HG02763 (cell line): ENCODE measurements around the gene TRIM45.
A peak's percentile ranks its signal among the peaks of the same experiment; 100 is the strongest.
"Not testable (repeated sequence)": the region's sequence is repeated elsewhere in the genome, so short reads cannot be mapped to it uniquely, and the experiment has no call there.

ENCODE experiments used
- ATAC-seq: cut with Tn5 transposase; IDR thresholded peaks from one replicate; pipeline ENCODE4 v1.9.1; 2021; ENCODE audit warnings: mild to moderate bottlenecking, moderate library complexity; ENCODE audit not compliant: unreplicated experiment

TRIM45 gene

GRCh38 chr1:117104986-117105385 lies 16.6 kb downstream of the TRIM45 start:
- no peak for ATAC-seq

GRCh38 chr1:117101858-117102257 lies 19.7 kb downstream of the TRIM45 start:
- not testable (repeated sequence) for ATAC-seq

GRCh38 chr1:117101334-117101733 lies 20.2 kb downstream of the TRIM45 start:
- no peak for ATAC-seq

- peak; percentile 88 for ATAC-seq
Observed at GRCh38 chr1:117098287-117098890, 23.2 kb downstream of the TRIM45 start.

GRCh38 chr1:117097443-117097842 lies 24.1 kb downstream of the TRIM45 start:
- no peak for ATAC-seq

GRCh38 chr1:117096951-117097408 lies 24.6 kb downstream of the TRIM45 start:
- no peak for ATAC-seq

GRCh38 chr1:117094841-117095604 lies 26.5 kb downstream of the TRIM45 start:
- no peak for ATAC-seq

GRCh38 chr1:117093870-117094621 lies 27.5 kb downstream of the TRIM45 start:
- peak; percentile 48 for ATAC-seq

GRCh38 chr1:117093091-117093534 lies 28.4 kb downstream of the TRIM45 start:
- no peak for ATAC-seq

- ATAC-seq: no peak
Observed at GRCh38 chr1:117092594-117092993, 29.0 kb downstream of the TRIM45 start.

- ATAC-seq: no peak
Observed at GRCh38 chr1:117089996-117090395, 31.6 kb downstream of the TRIM45 start.

DNA sequence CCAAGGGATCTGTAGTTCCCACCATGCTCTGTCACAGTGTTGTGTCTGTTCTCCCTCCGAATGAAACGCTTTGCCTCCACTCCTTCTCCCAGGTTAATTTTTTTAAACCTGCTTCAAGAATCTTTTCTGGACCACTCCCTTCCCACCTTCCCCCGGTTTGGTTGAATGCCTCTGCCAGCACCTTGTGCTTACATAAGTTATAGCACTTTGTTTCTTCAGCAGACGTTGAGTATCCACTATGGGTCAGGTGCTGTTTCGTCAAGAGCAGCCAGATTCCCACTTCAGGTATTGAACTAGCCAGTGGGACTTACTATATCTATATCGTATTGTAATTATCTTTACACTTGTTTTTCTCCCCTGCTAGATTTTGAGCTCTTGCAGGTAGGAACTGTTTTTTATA lies 33.9 kb downstream of the TRIM45 start:
- ATAC-seq: no peak

DNA sequence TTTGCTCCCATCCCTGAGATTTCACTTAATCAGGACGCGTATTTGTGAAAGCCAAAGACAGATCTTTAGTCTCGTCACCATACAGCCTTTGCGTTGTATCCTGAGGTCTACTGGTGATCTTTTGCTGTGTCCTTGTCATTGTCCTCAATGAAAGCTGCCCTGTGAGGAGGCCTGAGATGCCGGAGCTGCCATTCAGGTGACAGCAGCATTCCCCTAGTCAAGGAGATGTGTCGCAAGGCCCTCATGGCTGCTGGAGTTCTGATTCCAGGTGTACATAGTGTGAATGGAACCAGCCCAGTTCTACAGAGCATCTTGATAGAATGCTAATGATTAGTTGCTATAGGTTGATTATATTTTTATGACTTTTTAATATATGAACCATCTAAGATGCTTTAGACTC lies 37.3 kb downstream of the TRIM45 start:
- no peak for ATAC-seq

DNA sequence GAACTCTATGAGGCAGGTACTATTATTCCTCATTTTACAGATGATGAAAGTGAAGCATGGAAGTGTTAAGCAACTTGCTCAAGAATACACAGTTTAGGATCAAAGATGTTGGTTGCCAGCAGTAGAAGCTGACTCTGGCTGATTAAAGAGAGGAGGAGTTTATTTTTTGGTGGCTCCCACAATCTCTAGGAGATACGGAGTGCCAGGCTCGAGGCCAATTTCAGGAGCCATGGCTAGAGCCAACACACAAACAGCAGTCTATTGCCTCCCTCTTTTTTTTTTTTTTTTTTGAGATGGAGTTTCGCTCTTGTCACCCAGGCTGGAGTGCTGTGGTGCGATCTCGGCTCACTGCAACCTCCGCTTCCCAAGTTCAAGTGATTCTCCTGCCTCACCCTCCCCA lies 41.8 kb downstream of the TRIM45 start:
- no peak for ATAC-seq

GRCh38 chr1:117077267-117077666 lies 44.3 kb downstream of the TRIM45 start:
- no peak for ATAC-seq

DNA sequence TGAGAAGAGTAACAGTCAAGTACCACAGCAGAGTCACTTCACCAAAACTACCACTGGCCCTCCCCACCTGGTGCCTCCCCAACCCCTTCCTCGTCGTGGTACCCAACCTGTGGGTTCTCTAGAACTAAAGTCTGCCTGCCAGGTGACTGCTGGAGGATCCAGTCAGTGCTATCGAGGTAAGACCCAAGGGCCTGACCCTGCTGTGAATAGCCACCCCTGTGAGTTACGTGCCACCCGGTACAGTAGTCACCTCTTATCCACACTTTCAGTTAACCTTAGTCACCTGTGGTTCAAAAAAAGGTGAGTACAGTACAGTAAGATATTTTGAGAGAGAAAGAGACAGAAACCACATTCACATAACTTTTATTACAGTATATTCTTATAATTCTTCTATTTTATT lies 44.9 kb downstream of the TRIM45 start:
- ATAC-seq: no peak

DNA sequence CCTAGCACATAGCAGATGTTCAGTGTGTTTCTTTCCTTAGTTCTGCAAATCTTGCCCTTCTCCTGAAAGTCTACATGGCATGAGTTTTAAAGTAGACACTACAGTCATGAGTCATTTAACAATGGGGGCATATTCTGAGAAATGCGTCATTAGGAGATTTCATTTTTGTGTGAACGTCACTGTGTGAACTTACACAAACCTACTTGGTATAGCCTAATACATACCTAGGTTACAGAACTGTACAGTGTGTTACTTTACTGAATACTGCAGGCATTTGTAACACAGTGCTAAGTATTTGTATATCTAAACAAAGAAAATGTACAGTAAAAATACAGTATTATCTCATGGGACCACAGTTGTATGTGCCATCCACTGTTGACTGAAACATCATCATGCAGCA lies 51.4 kb downstream of the TRIM45 start:
- ATAC-seq: no peak

GRCh38 chr1:117069220-117069844 lies 52.2 kb downstream of the TRIM45 start:
- no peak for ATAC-seq

GRCh38 chr1:117068580-117068979 lies 53.0 kb downstream of the TRIM45 start:
- no peak for ATAC-seq

- peak; percentile 79 for ATAC-seq
Observed at GRCh38 chr1:117067533-117068370, 53.8 kb downstream of the TRIM45 start.
